HepG2 (cell line): ENCODE results near the gene KRT16.

Source experiments
- CEBPB ChIP-seq: IDR thresholded peaks from 2 replicates; pipeline ENCODE4 v1.6.1; 2011; ENCODE audit warnings: low read depth, low read length, improper control_type of control experiment, borderline replicate concordance
- EP300 ChIP-seq, 3 experiments: sonication (generic) in 1 of 3; formaldehyde crosslinking in 1 of 3; IDR thresholded peaks; 2 replicates each; pipeline versions ENCODE4 v1.5.1 to v1.6.1; 2011 to 2020; ENCODE audit warnings: low read depth in 2 of 3, low read length in 2 of 3, borderline replicate concordance in 1 of 3, improper control_type of control experiment in 1 of 3, mild to moderate bottlenecking in 1 of 3, missing genetic modification reagents in 1 of 3, moderate library complexity in 1 of 3
- MXD4 ChIP-seq: IDR thresholded peaks from 2 replicates; pipeline ENCODE4 v1.6.1; 2016; ENCODE audit warnings: mild to moderate bottlenecking, missing biosample characterization, missing genetic modification reagents
- ZBTB1 ChIP-seq: sonication (generic); formaldehyde crosslinking; IDR thresholded peaks from 2 replicates; pipeline ENCODE4 v1.4.0; 2020; ENCODE audit warnings: missing genetic modification reagents, borderline replicate concordance
- ZBTB14 ChIP-seq: sonication (generic); formaldehyde crosslinking; IDR thresholded peaks from 2 replicates; pipeline ENCODE4 v1.4.0; 2020; ENCODE audit warnings: missing genetic modification reagents
- ZFP37 ChIP-seq: sonication (generic); formaldehyde crosslinking; IDR thresholded peaks from 2 replicates; pipeline ENCODE4 v1.4.0; 2020; ENCODE audit warnings: missing genetic modification reagents, borderline replicate concordance
- ZNF136 ChIP-seq: sonication (generic); formaldehyde crosslinking; IDR thresholded peaks from 2 replicates; pipeline ENCODE4 v1.8.1; 2022; ENCODE audit warnings: low read depth, mild to moderate bottlenecking, moderate library complexity, missing genetic modification reagents
- ZNF274 ChIP-seq: sonication (generic); formaldehyde crosslinking; IDR thresholded peaks from 2 replicates; pipeline ENCODE4 v1.5.1; 2020; ENCODE audit warnings: mild to moderate bottlenecking, missing genetic modification reagents
- ZNF3 ChIP-seq: IDR thresholded peaks from 2 replicates; pipeline ENCODE4 v1.7.0; 2017; ENCODE audit warnings: inconsistent platforms
- TF ChIP-seq, protein P1 (sequence below): sonication (generic); formaldehyde crosslinking; IDR thresholded peaks from 2 replicates; pipeline ENCODE4 v1.4.0; 2020; ENCODE audit warnings: missing genetic modification reagents, borderline replicate concordance

- no peak for TF ChIP-seq CEBPB
- no peak for TF ChIP-seq ZNF136
- TF ChIP-seq, protein P1, sequence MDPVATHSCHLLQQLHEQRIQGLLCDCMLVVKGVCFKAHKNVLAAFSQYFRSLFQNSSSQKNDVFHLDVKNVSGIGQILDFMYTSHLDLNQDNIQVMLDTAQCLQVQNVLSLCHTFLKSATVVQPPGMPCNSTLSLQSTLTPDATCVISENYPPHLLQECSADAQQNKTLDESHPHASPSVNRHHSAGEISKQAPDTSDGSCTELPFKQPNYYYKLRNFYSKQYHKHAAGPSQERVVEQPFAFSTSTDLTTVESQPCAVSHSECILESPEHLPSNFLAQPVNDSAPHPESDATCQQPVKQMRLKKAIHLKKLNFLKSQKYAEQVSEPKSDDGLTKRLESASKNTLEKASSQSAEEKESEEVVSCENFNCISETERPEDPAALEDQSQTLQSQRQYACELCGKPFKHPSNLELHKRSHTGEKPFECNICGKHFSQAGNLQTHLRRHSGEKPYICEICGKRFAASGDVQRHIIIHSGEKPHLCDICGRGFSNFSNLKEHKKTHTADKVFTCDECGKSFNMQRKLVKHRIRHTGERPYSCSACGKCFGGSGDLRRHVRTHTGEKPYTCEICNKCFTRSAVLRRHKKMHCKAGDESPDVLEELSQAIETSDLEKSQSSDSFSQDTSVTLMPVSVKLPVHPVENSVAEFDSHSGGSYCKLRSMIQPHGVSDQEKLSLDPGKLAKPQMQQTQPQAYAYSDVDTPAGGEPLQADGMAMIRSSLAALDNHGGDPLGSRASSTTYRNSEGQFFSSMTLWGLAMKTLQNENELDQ (CRISPR knock-in tag): no peak
- no peak for TF ChIP-seq ZNF274 (CRISPR knock-in tag)
- no peak for TF ChIP-seq ZFP37 (CRISPR knock-in tag)
- TF ChIP-seq ZNF3 (CRISPR knock-in tag): no peak
- TF ChIP-seq ZBTB14 (CRISPR knock-in tag): no peak
- TF ChIP-seq EP300 (IDR thresholded peaks at IDR 0.05; ENCODE audit: low read depth in 2 of 2, low read length in 2 of 2): no peak
- TF ChIP-seq EP300 (CRISPR knock-in tag; IDR thresholded peaks at IDR 0.05; ENCODE audit: borderline replicate concordance): no peak
- TF ChIP-seq MXD4 (CRISPR knock-in tag): no peak
- TF ChIP-seq ZBTB1 (CRISPR knock-in tag): no peak
These were observed 16.7 kb upstream of the KRT16 start for GRCh38 chr17:41629316-41629715.
